ENCODE data around the gene SPOCK1. TPM values are rescaled to one million over a fixed set of nuclear protein-coding genes. Genes with fewer than 3 reads are reported as not detected.

Gene SPOCK1
- total RNA-seq, 1 experiment from 2014 or later: 0.27 TPM

- H3K4me2 ChIP-seq (ENCODE audit: low read length): no peak overlapping the region
- TF ChIP-seq, protein P1, sequence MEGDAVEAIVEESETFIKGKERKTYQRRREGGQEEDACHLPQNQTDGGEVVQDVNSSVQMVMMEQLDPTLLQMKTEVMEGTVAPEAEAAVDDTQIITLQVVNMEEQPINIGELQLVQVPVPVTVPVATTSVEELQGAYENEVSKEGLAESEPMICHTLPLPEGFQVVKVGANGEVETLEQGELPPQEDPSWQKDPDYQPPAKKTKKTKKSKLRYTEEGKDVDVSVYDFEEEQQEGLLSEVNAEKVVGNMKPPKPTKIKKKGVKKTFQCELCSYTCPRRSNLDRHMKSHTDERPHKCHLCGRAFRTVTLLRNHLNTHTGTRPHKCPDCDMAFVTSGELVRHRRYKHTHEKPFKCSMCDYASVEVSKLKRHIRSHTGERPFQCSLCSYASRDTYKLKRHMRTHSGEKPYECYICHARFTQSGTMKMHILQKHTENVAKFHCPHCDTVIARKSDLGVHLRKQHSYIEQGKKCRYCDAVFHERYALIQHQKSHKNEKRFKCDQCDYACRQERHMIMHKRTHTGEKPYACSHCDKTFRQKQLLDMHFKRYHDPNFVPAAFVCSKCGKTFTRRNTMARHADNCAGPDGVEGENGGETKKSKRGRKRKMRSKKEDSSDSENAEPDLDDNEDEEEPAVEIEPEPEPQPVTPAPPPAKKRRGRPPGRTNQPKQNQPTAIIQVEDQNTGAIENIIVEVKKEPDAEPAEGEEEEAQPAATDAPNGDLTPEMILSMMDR (IDR thresholded peaks at IDR 0.05 in 2 of 3, conservative IDR thresholded peaks at IDR 0.05 in 1 of 3; ENCODE audit: borderline replicate concordance in 1 of 3, insufficient read depth in 1 of 3, low read depth in 2 of 3, low read length in 2 of 3): no peak
- TF ChIP-seq EZH2phosphoT487 (IDR thresholded peaks at IDR 0.05; ENCODE audit: borderline replicate concordance) (no peak), ELF1 (IDR thresholded peaks at IDR 0.05; ENCODE audit: borderline replicate concordance, low read depth) (no peak), SRF (IDR thresholded peaks at IDR 0.05; ENCODE audit: low read depth) (no peak), EZH2 (IDR thresholded peaks at IDR 0.05) (no peak), FOSL1 (IDR thresholded peaks at IDR 0.05; ENCODE audit: low read depth) (no peak), YY1 (IDR thresholded peaks at IDR 0.05; ENCODE audit: extremely low read depth, insufficient replicate concordance, low read depth, low read length) (no peak), ZFX (IDR thresholded peaks at IDR 0.05) (no peak), JUND (IDR thresholded peaks at IDR 0.05) (no peak), POLR2A (IDR thresholded peaks at IDR 0.05; ENCODE audit: borderline replicate concordance, extremely low read depth, insufficient read depth, insufficient read length) (no peak), CBX3 (IDR thresholded peaks at IDR 0.05; ENCODE audit: low read depth) (no peak)
- TF ChIP-seq, protein P2, sequence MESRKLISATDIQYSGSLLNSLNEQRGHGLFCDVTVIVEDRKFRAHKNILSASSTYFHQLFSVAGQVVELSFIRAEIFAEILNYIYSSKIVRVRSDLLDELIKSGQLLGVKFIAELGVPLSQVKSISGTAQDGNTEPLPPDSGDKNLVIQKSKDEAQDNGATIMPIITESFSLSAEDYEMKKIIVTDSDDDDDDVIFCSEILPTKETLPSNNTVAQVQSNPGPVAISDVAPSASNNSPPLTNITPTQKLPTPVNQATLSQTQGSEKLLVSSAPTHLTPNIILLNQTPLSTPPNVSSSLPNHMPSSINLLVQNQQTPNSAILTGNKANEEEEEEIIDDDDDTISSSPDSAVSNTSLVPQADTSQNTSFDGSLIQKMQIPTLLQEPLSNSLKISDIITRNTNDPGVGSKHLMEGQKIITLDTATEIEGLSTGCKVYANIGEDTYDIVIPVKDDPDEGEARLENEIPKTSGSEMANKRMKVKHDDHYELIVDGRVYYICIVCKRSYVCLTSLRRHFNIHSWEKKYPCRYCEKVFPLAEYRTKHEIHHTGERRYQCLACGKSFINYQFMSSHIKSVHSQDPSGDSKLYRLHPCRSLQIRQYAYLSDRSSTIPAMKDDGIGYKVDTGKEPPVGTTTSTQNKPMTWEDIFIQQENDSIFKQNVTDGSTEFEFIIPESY (IDR thresholded peaks at IDR 0.05; ENCODE audit: extremely low read depth, insufficient replicate concordance, low read length): no peak
- ChIA-PET POLR2A (no interaction called here), RAD21 (ENCODE audit: low non-redundant PET in 1 of 2, low total read pairs in 2 of 2, uncharacterized antibody in 2 of 2, unreplicated experiment in 2 of 2) (no interaction called here), CTCF (no interaction called here)
- peaks cover 77% of the 10 kb centered on the region for H3K27me3 ChIP-seq (ENCODE audit: insufficient read depth, low read length)
- H3K9me2 ChIP-seq (ENCODE audit: insufficient read depth): no peaks in the 10 kb centered on the region
- ATAC-seq (no peak), DNase-seq (ENCODE audit: low read depth, low spot score) (no peak)
- intact Hi-C loops (cut with micrococcal nuclease): no loop called here
- no TSS peak for BruUV-seq (replicated peaks)
- H3K9me3 ChIP-seq (ENCODE audit: control insufficient read depth in 1 of 2, insufficient read depth in 1 of 2, low read depth in 1 of 2, low read length in 2 of 2): no peaks in the 10 kb centered on the region
- no peaks in the 10 kb centered on the region for H3K36me3 ChIP-seq (ENCODE audit: control insufficient read depth in 1 of 2, insufficient read depth in 2 of 2, low read length in 2 of 2)
- H3K4me3 ChIP-seq (replicated peaks in 1 of 2; ENCODE audit: low read depth in 1 of 2, low read length in 2 of 2): no peak overlapping the region
- no peak overlapping the region for H3K27ac ChIP-seq (ENCODE audit: low read depth, low read length)
- H2AFZ ChIP-seq (ENCODE audit: low read depth, low read length, poor library complexity, severe bottlenecking): no peak overlapping the region
- no peaks in the 10 kb centered on the region for H4K20me1 ChIP-seq (ENCODE audit: insufficient read depth)
- H3K4me1 ChIP-seq (ENCODE audit: control insufficient read depth in 1 of 2, insufficient read depth in 2 of 2, low read length in 2 of 2): no peaks in the 10 kb centered on the region
- H3K79me2 ChIP-seq (ENCODE audit: insufficient read depth, low read length): no peaks in the 10 kb centered on the region
- no peak overlapping the region for H3K9ac ChIP-seq (ENCODE audit: low read length)
These were observed 308.7 kb downstream of the SPOCK1 start for GRCh38 chr5:137190441-137190840.

Measured in HCT116 (cell line).